ENCODE data around the gene MSI2.

The MSI2 gene

DNA sequence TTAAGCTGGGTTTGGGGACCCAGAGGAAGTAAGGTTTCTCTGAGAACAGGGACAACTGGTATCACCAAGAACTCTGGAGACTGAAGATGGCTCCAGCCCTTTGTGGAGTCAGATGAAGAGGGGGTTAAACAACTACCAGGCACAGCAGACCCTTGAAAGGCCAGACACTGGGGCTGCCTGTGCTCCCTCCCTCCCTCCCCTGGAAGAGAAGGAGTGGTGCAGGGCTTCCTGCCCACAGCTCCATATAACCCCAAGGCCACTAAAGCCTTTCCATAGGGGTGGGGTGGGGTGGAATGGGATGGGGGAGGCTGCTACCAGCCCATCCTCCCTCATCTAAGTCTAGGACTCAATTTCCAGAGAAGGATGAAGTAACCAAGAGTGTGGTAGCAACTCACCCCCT, 422.1 kb downstream of the MSI2 start:
- Histone ChIP-seq H3K18ac (ENCODE audit: low read length) (peak overlapping the region; percentile 6), H2BK15ac (ENCODE audit: low read length) (no peak overlapping the region), H4K91ac (ENCODE audit: low read depth, low read length, poor library complexity) (no peak overlapping the region), H2BK5ac (ENCODE audit: low read length) (no peak overlapping the region), H3K4me2 (ENCODE audit: insufficient read depth, low read length, poor library complexity, severe bottlenecking) (no peak overlapping the region), H3K4me3 (ENCODE audit: low read length in 2 of 2) (no peak overlapping the region), H3K4me1 (ENCODE audit: control insufficient read depth in 2 of 2, insufficient read depth in 1 of 2, low read depth in 1 of 2, low read length in 2 of 2) (peaks cover 0 to 2% of the 10 kb centered on the region in 2 donors), H2AK5ac (ENCODE audit: low read depth, low read length) (no peak overlapping the region), H3K4ac (ENCODE audit: low read length) (no peak overlapping the region), H3K14ac (ENCODE audit: low read length) (no peak overlapping the region), H3K36me3 (replicated peaks in 1 of 2; ENCODE audit: control insufficient read depth in 2 of 2, insufficient read depth in 2 of 2, low read length in 2 of 2) (peaks cover 10 to 51% of the 10 kb centered on the region in 2 donors), H2AFZ (ENCODE audit: low read length) (no peak overlapping the region), H3K27ac (replicated peaks; ENCODE audit: low read length) (no peak overlapping the region), H3K9me3 (replicated peaks in 1 of 2; ENCODE audit: control insufficient read depth in 2 of 2, insufficient read depth in 1 of 2, low read depth in 1 of 2, low read length in 2 of 2) (no peaks in the 10 kb centered on the region), H3K27me3 (ENCODE audit: control insufficient read depth in 3 of 3, insufficient read depth in 3 of 3, low read depth in 1 of 3, low read length in 3 of 3) (no peaks in the 10 kb centered on the region), H4K8ac (ENCODE audit: low read depth, low read length) (no peak overlapping the region), H3K23ac (ENCODE audit: low read depth, low read length, poor library complexity) (no peak overlapping the region), H3K9ac (ENCODE audit: low read depth, low read length, poor library complexity) (no peak overlapping the region), H3K79me1 (ENCODE audit: low read depth, low read length) (no peaks in the 10 kb centered on the region), H2BK120ac (ENCODE audit: low read depth, low read length) (no peak overlapping the region), H2BK12ac (ENCODE audit: low read length) (no peak overlapping the region)
- no peak for DNase-seq (ENCODE audit: low spot score)

DNA sequence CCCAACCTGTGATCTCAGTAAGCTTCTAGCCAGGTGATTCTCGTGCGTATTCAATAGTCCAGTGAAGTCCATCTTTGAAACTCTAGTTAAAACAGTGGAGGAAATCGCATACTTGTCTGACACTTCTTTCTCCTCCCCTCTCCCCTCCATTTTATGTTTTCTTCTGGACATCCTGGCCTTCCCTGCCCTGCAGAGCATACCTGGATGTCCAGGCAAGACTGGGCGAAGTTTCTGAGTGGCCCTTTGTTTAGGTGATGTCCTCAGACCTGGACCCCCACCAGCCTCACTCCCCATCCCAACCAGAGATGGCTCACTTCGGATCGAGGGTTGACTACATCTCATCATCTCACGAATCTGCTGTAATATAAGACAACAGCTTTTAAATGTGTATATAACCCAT, 423.0 kb downstream of the MSI2 start:
- Histone ChIP-seq H3K79me1 (ENCODE audit: low read depth, low read length) (no peaks in the 10 kb centered on the region), H2AK5ac (ENCODE audit: low read depth, low read length) (no peak overlapping the region), H3K27me3 (ENCODE audit: control insufficient read depth in 3 of 3, insufficient read depth in 3 of 3, low read depth in 1 of 3, low read length in 3 of 3) (no peaks in the 10 kb centered on the region), H2AFZ (ENCODE audit: low read length) (no peak overlapping the region), H3K4ac (ENCODE audit: low read length) (no peak overlapping the region), H2BK12ac (ENCODE audit: low read length) (no peak overlapping the region), H4K91ac (ENCODE audit: low read depth, low read length, poor library complexity) (no peak overlapping the region), H3K23ac (ENCODE audit: low read depth, low read length, poor library complexity) (no peak overlapping the region), H2BK15ac (ENCODE audit: low read length) (no peak overlapping the region), H3K4me1 (ENCODE audit: control insufficient read depth in 2 of 2, insufficient read depth in 1 of 2, low read depth in 1 of 2, low read length in 2 of 2) (peaks cover 0 to 2% of the 10 kb centered on the region in 2 donors), H3K36me3 (replicated peaks in 1 of 2; ENCODE audit: control insufficient read depth in 2 of 2, insufficient read depth in 2 of 2, low read length in 2 of 2) (peaks cover 10 to 58% of the 10 kb centered on the region in 2 donors), H3K18ac (ENCODE audit: low read length) (no peak overlapping the region), H3K27ac (replicated peaks; ENCODE audit: low read length) (no peak overlapping the region), H3K9ac (ENCODE audit: low read depth, low read length, poor library complexity) (no peak overlapping the region), H2BK120ac (ENCODE audit: low read depth, low read length) (no peak overlapping the region), H3K4me3 (ENCODE audit: low read length in 2 of 2) (no peak overlapping the region), H2BK5ac (ENCODE audit: low read length) (no peak overlapping the region), H3K14ac (ENCODE audit: low read length) (no peak overlapping the region), H3K9me3 (replicated peaks in 1 of 2; ENCODE audit: control insufficient read depth in 2 of 2, insufficient read depth in 1 of 2, low read depth in 1 of 2, low read length in 2 of 2) (no peaks in the 10 kb centered on the region), H3K4me2 (ENCODE audit: insufficient read depth, low read length, poor library complexity, severe bottlenecking) (no peak overlapping the region), H4K8ac (ENCODE audit: low read depth, low read length) (no peak overlapping the region)
- WGBS, 2 donors (ENCODE audit: extremely low coverage in 2 of 2, insufficient read length in 2 of 2, insufficient replicate concordance in 1 of 2), result no CpG with 5 or more reads among the region's 7 CpGs
- DNase-seq (ENCODE audit: low spot score), result no peak

DNA sequence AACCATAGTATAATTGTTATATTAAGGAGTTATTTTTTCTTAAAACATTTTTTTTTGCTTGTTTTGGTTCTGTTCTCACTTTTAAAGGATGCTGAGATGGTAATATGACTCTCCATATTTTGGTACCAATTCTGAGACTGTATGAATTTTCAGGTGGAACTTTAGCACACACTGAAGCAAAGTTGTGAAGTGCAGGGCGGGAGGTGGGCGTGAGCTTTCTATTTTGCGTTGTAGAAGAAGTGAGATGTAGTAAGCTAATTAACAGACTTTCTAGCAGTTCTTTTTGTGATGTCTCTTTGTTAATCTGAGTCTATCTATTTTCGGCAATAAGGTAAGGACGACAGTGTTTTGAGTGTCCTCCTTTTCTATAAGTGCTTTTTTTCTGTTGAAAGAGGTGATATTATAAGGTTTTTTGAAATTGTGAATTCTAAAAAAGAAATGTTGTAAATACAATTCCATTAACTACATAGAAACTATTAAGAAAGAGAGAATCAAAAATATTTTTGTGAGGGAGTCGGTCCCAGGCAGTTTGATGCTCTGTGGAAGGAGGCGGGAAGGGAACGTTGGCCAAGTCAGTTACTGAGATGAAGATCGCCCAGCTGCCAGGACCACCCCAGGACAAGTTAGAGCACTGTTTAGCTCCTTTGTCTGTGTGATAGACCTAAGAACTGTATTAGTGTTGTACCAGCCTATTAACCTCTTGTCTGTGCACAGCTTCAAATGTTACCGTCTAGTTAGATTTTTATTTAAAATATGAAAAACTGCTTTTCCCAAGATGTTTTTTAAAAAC, 423.8 kb downstream of the MSI2 start:
- Histone ChIP-seq H2BK15ac (ENCODE audit: low read length) (no peak overlapping the region), H3K36me3 (replicated peaks in 1 of 2; ENCODE audit: control insufficient read depth in 2 of 2, insufficient read depth in 2 of 2, low read length in 2 of 2) (peaks cover 12 to 59% of the 10 kb centered on the region in 2 donors), H3K23ac (ENCODE audit: low read depth, low read length, poor library complexity) (no peak overlapping the region), H3K9me3 (replicated peaks in 1 of 2; ENCODE audit: control insufficient read depth in 2 of 2, insufficient read depth in 1 of 2, low read depth in 1 of 2, low read length in 2 of 2) (peaks cover 2 to 5% of the 10 kb centered on the region in 2 donors), H3K4ac (ENCODE audit: low read length) (no peak overlapping the region), H2AFZ (ENCODE audit: low read length) (no peak overlapping the region), H3K4me1 (ENCODE audit: control insufficient read depth in 2 of 2, insufficient read depth in 1 of 2, low read depth in 1 of 2, low read length in 2 of 2) (peaks cover 0 to 2% of the 10 kb centered on the region in 2 donors), H3K18ac (ENCODE audit: low read length) (no peak overlapping the region), H3K27ac (replicated peaks; ENCODE audit: low read length) (no peak overlapping the region), H4K91ac (ENCODE audit: low read depth, low read length, poor library complexity) (no peak overlapping the region), H2AK5ac (ENCODE audit: low read depth, low read length) (no peak overlapping the region), H3K27me3 (ENCODE audit: control insufficient read depth in 3 of 3, insufficient read depth in 3 of 3, low read depth in 1 of 3, low read length in 3 of 3) (no peaks in the 10 kb centered on the region), H4K8ac (ENCODE audit: low read depth, low read length) (no peak overlapping the region), H2BK120ac (ENCODE audit: low read depth, low read length) (no peak overlapping the region), H3K9ac (ENCODE audit: low read depth, low read length, poor library complexity) (no peak overlapping the region), H3K4me3 (ENCODE audit: low read length in 2 of 2) (no peak overlapping the region), H3K4me2 (ENCODE audit: insufficient read depth, low read length, poor library complexity, severe bottlenecking) (no peak overlapping the region), H3K79me1 (ENCODE audit: low read depth, low read length) (no peaks in the 10 kb centered on the region), H2BK5ac (ENCODE audit: low read length) (no peak overlapping the region), H3K14ac (ENCODE audit: low read length) (no peak overlapping the region), H2BK12ac (ENCODE audit: low read length) (no peak overlapping the region)
- DNase-seq (ENCODE audit: low spot score), result no peak
- WGBS, 2 donors (ENCODE audit: extremely low coverage in 2 of 2, insufficient read length in 2 of 2, insufficient replicate concordance in 1 of 2), result no CpG with 5 or more reads among the region's 10 CpGs

DNA sequence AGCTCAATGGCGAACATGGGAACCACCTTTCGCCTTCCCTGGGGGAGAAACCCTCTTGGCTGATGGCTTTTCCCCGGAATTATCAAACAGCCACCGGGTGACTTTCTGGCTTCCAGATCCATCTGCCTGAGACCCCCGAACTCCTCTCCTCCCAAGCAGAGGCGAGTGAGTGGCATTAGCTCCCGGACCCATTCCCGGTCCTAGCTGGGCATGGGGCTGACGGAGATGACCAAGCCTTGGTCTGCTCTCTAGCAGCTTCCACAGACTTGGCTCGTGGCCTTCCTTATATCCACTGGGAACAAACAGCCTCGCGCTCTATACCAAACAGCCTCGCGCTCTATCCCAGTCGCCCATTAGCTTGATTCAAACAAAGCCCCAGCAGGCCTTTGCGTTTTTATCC, 426.4 kb downstream of the MSI2 start:
- no peak overlapping the region for H3K4ac ChIP-seq (ENCODE audit: low read length)
- H3K4me1 ChIP-seq (ENCODE audit: control insufficient read depth in 2 of 2, insufficient read depth in 1 of 2, low read depth in 1 of 2, low read length in 2 of 2), result peaks cover 0 to 2% of the 10 kb centered on the region in 2 donors
- peaks cover 6 to 7% of the 10 kb centered on the region in 2 donors for H3K9me3 ChIP-seq (replicated peaks in 1 of 2; ENCODE audit: control insufficient read depth in 2 of 2, insufficient read depth in 1 of 2, low read depth in 1 of 2, low read length in 2 of 2)
- H3K14ac ChIP-seq (ENCODE audit: low read length), result no peak overlapping the region
- H3K36me3 ChIP-seq (replicated peaks in 1 of 2; ENCODE audit: control insufficient read depth in 2 of 2, insufficient read depth in 2 of 2, low read length in 2 of 2), result peaks cover 8 to 38% of the 10 kb centered on the region in 2 donors
- H2BK15ac ChIP-seq (ENCODE audit: low read length), result no peak overlapping the region
- no peak overlapping the region for H3K4me2 ChIP-seq (ENCODE audit: insufficient read depth, low read length, poor library complexity, severe bottlenecking)
- peak overlapping the region; percentile 44 for H3K18ac ChIP-seq (ENCODE audit: low read length)
- H3K4me3 ChIP-seq (ENCODE audit: low read length in 2 of 2), result no peak overlapping the region
- no peak overlapping the region for H2BK12ac ChIP-seq (ENCODE audit: low read length)
- no peak overlapping the region for H2AK5ac ChIP-seq (ENCODE audit: low read depth, low read length)
- H4K8ac ChIP-seq (ENCODE audit: low read depth, low read length), result no peak overlapping the region
- DNase-seq (ENCODE audit: low spot score), result no peak
- no peak overlapping the region for H4K91ac ChIP-seq (ENCODE audit: low read depth, low read length, poor library complexity)
- H3K23ac ChIP-seq (ENCODE audit: low read depth, low read length, poor library complexity), result no peak overlapping the region
- no peak overlapping the region for H2BK120ac ChIP-seq (ENCODE audit: low read depth, low read length)
- H2BK5ac ChIP-seq (ENCODE audit: low read length), result no peak overlapping the region
- no peak overlapping the region for H3K27ac ChIP-seq (replicated peaks; ENCODE audit: low read length)
- no peaks in the 10 kb centered on the region for H3K79me1 ChIP-seq (ENCODE audit: low read depth, low read length)
- WGBS, 2 donors (ENCODE audit: extremely low coverage in 2 of 2, insufficient read length in 2 of 2, insufficient replicate concordance in 1 of 2), result no CpG with 5 or more reads among the region's 16 CpGs
- H3K27me3 ChIP-seq (ENCODE audit: control insufficient read depth in 3 of 3, insufficient read depth in 3 of 3, low read depth in 1 of 3, low read length in 3 of 3), result no peaks in the 10 kb centered on the region
- no peak overlapping the region for H2AFZ ChIP-seq (ENCODE audit: low read length)
- no peak overlapping the region for H3K9ac ChIP-seq (ENCODE audit: low read depth, low read length, poor library complexity)

Measured in neuronal stem cell (in vitro differentiated cells).